ENCODE data around the gene CSRP2.
A peak's percentile ranks its signal among the peaks of the same experiment; 100 is the strongest.

Gene CSRP2

DNA sequence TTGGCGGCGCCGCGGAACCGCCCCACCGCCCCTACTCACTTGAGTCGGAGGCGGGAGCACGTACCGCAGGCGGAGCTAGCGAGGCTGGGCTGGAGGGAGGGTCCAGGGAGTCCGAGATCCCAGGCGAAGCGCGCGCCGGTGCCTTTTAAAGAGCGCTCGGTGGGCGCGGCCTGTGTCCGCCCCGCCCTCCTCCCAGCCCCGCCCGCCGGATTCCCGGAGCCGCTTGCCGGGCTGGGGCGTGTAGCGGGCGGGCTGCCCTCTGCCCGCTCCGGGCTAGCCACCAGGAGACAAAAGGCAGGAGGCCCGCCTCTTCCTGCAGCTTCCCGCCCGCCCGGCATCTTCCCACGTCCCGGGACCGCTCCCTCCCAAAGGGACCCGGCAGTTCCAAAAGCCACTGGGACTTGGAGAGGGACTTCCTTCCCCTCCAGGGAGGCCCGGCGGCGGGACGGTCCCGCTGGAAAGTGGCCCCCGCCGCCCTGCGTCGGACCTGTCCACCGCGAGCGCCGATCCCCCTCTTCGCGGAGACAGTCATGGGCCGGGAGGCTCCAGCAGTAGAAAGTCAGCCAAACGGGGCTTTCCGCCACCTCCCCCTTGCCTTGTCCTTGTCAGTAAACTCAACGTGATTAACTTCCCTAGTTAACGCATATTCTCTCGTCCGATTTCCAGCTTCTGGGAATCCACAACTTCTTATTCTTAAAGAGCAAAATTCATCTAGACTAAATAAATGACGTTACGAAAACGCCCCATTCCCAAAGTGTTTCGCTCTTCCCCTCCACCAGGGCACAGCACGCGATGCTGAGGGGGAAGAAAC, at the start of gene CSRP2:
CSRP2 (minus strand) TSS at position 121 of the 811 bp plus-strand sequence. CDS start 12,759 bp downstream, outside the sequence.
- peak; percentile 45 for TF ChIP-seq POLR2A (IDR thresholded peaks at IDR 0.05; ENCODE audit: low read depth, low read length)
- peak; percentile 89 for DNase-seq (ENCODE audit: insufficient read length, low spot score)
- no peak for FAIRE-seq

- no peak for TF ChIP-seq POLR2A (IDR thresholded peaks at IDR 0.05; ENCODE audit: low read depth, low read length)
- peak; percentile 7 for DNase-seq (ENCODE audit: insufficient read length, low spot score)
- no peak for FAIRE-seq
These were observed 48.5 kb upstream of the CSRP2 start for GRCh38 chr12:76927170-76927784.

DNA sequence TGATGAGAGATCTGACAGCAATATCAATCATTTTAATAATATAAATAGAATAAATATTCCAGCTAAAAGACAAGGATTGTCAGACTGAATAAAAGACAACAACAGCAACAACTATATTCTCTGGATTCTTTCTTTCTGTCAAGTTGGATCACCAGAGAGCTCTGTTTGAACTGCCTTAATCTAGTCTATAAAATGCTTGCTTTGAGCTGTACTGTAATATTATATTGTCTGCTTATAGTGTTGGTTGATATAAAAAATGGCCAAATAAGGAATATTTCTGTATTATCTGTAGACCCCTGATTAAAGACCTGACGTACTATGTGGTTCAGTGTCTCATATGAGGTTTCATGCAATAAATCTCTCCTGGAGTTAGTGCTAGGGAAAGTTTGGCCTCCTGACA, 46.3 kb upstream of the CSRP2 start:
- no peak for DNase-seq (ENCODE audit: insufficient read length, low spot score)
- no peak for TF ChIP-seq POLR2A (IDR thresholded peaks at IDR 0.05; ENCODE audit: low read depth, low read length)
- no peak for FAIRE-seq

GRCh38 chr12:76922866-76923265, 44.0 kb upstream of the CSRP2 start:
- DNase-seq (ENCODE audit: insufficient read length, low spot score) (no peak), FAIRE-seq (no peak)
- no peak for TF ChIP-seq POLR2A (IDR thresholded peaks at IDR 0.05; ENCODE audit: low read depth, low read length)

DNA sequence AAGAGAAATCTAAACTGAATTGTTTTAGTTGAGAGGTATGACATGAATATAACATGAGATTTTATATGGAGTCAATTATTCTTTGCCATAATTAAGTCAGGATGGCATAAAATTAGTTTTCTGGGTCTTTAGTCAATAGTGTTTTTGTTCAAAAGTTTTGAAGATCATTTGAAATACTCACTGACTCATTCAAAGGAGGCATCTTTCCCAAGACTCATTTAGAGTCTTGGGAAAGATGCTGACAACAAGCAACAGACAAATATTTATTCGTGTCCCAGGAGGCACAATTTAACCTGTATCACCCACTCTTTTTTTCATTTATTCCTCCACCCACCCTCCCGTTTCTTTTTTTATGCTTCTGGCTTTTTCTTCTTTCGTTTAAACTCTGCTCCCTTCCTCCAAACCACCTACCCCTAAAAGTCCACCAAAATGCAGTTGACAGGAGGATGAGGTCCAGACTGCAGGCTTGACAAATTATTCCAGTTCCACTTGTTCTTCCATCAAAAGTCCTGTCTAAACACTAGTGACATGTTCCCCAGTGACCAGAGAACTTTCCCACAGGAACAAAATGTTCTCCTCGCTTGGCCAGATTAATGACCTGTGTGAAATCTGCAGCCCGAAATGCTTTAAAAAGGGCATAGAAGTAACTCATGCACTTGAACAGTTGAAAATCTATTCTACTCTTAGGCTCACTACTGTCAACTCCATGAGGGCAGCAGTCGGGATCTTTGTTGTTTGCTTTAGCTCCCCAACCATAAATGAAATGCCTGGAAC, 43.3 kb upstream of the CSRP2 start:
- DNase-seq (ENCODE audit: insufficient read length, low spot score) (no peak), FAIRE-seq (no peak)
- no peak for TF ChIP-seq POLR2A (IDR thresholded peaks at IDR 0.05; ENCODE audit: low read depth, low read length)

GRCh38 chr12:76921100-76921471, 42.3 kb upstream of the CSRP2 start:
- DNase-seq (ENCODE audit: insufficient read length, low spot score) (no peak), FAIRE-seq (no peak)
- no peak for TF ChIP-seq POLR2A (IDR thresholded peaks at IDR 0.05; ENCODE audit: low read depth, low read length)

DNA sequence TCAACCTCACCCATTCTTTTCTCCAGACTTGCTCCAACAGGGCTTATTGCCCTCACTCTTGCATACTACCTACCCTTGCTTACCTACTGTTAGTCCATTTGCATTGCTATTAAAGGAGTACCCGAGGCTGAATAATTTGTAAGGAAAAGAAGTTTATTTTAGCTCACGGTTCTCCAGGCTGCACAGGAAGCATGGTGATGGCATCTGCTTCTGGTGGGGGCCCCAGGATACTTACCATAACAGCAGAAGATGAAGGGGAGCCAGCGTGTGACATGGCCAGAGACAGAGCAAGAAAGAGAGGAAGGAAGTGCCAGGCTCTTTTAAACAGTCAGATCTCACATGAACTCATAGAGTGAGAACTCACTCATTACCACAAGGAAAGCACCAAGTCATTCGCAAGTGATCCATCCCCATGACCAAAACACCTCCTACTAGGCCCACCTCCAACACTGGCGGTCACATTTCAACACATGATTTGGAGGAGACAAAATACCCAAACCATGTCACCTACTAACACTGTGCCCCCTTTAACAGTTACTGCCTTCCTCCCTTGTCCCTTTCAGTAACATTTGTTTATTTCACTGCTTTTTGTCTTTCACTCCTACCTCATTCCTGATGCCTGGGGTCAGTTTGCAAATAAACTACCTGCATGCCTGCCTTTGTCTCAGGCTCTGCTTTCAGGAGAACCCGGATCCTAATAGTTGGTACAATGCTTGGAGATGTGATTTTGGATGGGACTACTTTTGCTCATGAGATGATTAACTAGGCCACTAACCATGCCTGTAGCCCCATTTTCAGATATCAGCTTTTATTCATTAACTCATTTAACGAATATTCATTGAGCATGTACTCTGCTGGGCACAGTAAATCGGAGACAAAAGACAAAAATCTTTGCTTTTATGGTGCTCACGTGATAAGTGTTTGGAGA, 41.6 kb upstream of the CSRP2 start:
- TF ChIP-seq POLR2A (IDR thresholded peaks at IDR 0.05; ENCODE audit: low read depth, low read length), result no peak
- FAIRE-seq, result no peak
- no peak for DNase-seq (ENCODE audit: insufficient read length, low spot score)

- FAIRE-seq, result no peak
These were observed 40.8 kb upstream of the CSRP2 start for GRCh38 chr12:76919383-76920171.

DNA sequence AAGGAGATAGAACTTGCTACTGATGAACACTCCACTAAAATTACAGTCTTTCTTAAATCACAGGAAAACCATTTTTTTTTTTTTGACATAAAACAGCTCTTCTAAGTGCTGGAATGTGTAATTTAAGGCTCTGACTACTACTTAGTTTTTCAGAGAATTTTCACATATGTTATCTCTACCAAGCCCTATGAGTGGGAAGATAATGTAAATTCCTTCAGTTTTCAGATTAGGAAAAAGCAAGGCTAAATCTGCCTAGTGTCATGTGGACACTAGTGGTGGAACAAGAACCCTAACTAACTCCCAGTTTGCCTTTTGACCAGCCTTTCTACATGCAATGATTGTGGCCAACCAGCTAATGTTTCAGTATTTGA, 37.3 kb upstream of the CSRP2 start:
- no peak for DNase-seq (ENCODE audit: insufficient read length, low spot score)
- FAIRE-seq, result no peak
- TF ChIP-seq POLR2A (IDR thresholded peaks at IDR 0.05; ENCODE audit: low read depth, low read length), result no peak

More at GRCh38 chr12:76919383-76920171, 40.8 kb upstream of the CSRP2 start:
- DNase-seq (ENCODE audit: insufficient read length, low spot score), result no peak
- no peak for TF ChIP-seq POLR2A (IDR thresholded peaks at IDR 0.05; ENCODE audit: low read depth, low read length)

DNA sequence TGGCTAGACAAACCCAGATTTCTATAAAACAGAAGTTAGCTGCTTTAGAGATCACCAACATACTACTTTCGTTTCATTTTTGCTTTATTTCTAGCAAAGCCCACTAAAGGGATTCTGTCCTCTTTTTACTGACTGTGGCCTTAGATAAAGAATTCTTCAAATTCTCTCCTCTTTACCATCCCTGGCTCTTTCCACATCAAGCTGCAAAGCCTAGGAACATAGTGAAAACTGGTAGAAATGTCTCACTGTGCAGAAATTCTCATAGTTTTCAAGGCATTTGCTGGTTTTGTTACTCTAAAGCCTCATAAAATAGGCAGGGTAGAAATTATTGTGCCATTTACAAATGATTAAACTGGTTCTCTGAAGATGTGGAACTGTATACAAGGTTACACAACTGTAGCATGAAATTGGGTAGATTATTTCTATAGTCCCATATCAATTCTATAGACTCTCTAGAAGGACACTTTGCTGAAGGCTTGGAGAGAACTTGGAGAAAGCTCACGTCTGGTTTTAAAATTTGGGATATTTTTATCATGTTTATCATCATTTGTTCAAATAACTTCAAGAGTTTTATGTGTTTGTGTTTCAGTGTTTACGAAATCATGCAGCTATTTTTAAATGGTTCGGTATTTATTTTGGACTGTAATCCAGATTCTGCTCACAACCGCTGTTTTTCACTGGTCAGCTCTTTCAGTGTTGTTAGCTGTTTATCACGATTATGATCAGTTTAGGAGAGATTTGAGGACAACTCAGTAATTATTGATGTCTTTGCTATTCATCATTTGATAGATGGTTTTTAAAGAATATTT, 36.7 kb upstream of the CSRP2 start:
- DNase-seq (ENCODE audit: insufficient read length, low spot score) (no peak), FAIRE-seq (no peak)

GRCh38 chr12:76914102-76914859, 35.5 kb upstream of the CSRP2 start:
- DNase-seq (ENCODE audit: insufficient read length, low spot score) (no peak), FAIRE-seq (no peak)
- TF ChIP-seq POLR2A (IDR thresholded peaks at IDR 0.05; ENCODE audit: low read depth, low read length), result no peak

More for the DNA sequence above, 36.7 kb upstream of the CSRP2 start:
- no peak for TF ChIP-seq POLR2A (IDR thresholded peaks at IDR 0.05; ENCODE audit: low read depth, low read length)

Measured in H54 (cell line).